WI38 (cell line): ENCODE data around the gene RANGAP1.

ENCODE experiments used
- H3K4me3 ChIP-seq: 2 replicates; pipeline ENCODE4 v1.5.1; 2011; ENCODE audit warnings: low read depth, mild to moderate bottlenecking, control low read depth, low read length
- TF ChIP-seq, protein P1 (sequence below): IDR thresholded peaks from 2 replicates; pipeline ENCODE4 v1.5.1; 2012; ENCODE audit warnings: low read depth, mild to moderate bottlenecking, control low read depth, low read length

Gene RANGAP1

DNA sequence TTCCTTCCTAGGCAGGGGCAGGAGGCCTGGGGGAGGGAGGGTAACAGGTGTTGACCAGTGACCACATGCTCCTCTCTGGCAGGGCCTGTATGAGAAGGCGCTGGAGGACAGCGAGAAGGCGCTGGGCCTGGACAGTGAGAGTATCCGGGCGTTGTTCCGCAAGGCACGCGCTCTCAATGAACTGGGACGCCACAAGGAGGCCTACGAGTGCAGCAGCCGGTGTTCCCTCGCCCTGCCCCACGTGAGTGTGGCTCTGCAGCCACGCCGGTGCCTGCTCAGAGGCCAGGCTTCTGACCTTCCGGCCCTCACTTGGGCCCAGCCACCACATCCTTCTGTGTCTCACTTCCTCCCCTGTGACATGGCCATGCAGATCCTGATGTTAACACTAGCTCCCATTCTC is 41.1 kb upstream of the RANGAP1 start:
- TF ChIP-seq, protein P1, sequence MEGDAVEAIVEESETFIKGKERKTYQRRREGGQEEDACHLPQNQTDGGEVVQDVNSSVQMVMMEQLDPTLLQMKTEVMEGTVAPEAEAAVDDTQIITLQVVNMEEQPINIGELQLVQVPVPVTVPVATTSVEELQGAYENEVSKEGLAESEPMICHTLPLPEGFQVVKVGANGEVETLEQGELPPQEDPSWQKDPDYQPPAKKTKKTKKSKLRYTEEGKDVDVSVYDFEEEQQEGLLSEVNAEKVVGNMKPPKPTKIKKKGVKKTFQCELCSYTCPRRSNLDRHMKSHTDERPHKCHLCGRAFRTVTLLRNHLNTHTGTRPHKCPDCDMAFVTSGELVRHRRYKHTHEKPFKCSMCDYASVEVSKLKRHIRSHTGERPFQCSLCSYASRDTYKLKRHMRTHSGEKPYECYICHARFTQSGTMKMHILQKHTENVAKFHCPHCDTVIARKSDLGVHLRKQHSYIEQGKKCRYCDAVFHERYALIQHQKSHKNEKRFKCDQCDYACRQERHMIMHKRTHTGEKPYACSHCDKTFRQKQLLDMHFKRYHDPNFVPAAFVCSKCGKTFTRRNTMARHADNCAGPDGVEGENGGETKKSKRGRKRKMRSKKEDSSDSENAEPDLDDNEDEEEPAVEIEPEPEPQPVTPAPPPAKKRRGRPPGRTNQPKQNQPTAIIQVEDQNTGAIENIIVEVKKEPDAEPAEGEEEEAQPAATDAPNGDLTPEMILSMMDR: no peak
- H3K4me3 ChIP-seq: no peak overlapping the region

DNA sequence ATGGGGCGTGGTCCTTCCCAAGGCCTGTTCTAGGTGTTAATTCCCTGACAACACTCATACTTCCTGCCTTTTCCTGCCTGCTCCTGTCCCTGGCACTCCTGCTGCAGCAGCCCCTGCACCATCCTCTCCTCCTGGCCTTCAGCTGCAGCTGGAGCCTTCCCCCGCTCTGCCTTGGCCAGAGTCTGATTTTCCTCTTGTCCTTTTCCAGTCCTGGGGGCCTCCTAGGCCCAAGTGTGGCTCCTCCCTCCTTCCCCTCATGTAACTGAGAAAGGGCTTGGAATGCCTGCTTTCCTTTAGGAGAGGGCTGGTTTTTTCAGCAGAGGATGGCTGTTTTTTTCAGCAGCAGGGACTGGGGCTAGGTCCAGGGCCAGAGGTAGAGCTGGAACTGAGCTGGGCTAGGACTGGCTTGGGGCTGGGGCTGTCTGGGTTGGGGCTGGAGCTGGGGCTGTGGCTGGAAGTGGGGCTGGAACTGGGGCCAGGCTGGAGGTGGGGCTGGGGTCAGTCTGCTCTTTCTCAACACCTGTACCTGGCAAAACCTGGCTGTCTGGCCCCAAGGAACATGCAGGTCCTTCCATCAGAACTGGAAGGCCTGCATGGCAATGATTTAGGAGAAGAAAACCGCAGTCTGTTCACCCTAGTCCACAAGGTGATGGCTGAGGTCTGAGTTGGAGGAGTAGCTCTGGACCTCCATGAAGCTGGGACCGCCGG is 39.0 kb upstream of the RANGAP1 start:
- H3K4me3 ChIP-seq: no peak overlapping the region
- TF ChIP-seq, protein P1: no peak

- TF ChIP-seq, protein P1: no peak
- H3K4me3 ChIP-seq: no peak overlapping the region
Measured at GRCh38 chr22:41320416-41321240, 34.6 kb upstream of the RANGAP1 start.

GRCh38 chr22:41315586-41315985 is 29.6 kb upstream of the RANGAP1 start:
- H3K4me3 ChIP-seq: no peak overlapping the region
- TF ChIP-seq, protein P1: no peak

DNA sequence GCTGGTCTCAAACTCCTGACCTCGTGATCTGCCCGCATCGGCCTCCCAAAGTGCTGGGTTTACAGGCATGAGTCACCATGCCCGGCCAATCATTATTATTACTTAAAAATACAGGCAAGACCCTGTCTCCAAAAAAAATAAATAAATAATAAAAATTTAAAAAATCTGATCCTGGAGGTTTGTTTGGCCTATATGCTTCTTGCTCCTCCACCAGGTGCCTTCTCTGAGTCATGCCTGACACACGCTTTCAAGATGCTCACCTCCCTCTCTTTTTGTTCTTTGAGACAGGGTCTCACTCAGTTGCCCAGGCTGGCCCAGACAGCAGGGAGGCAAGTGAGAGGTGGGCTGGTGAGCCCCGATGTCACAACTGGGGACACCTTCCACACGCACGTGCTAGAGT is 28.8 kb upstream of the RANGAP1 start:
- no peak overlapping the region for H3K4me3 ChIP-seq
- TF ChIP-seq, protein P1: no peak

DNA sequence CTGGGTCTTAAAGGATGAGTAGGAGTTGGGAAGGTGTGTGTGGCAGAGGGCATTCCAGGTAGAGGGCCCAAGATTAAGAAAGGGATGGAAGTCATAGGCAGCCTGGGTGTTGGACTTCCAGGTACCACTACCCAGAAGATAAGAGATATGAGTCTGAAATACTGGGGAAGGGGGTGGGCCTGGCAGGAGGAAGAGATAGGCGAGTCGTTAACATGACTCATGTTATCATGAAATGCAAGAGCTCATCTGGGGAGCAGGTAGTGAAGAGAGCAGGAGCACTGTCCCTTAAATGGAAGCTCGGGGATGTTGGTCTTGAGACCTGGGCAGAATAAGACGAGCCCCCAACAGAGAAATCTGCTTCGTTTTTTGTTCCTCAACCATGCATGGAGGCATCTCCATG is 25.5 kb upstream of the RANGAP1 start:
- H3K4me3 ChIP-seq: no peak overlapping the region
- TF ChIP-seq, protein P1: no peak

DNA sequence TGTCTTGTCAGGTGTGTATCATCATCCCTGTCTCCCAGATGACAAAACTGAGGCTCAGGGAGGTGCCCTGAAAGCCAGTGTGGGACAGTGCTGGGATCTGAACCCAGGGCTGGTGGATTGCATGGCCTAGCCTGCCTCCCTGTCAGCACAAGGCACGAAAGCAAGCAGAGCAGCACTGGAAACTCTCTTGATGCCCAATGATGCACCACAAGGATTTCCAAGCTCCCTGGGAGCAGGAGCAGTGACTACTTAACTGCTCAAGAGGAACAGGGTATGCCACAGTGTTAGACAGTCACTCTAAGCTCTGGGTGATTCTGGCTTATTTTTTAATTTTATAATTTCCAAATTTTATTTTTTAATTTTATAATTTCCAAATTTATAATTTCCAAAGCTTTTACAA is 24.3 kb upstream of the RANGAP1 start:
- no peak overlapping the region for H3K4me3 ChIP-seq
- TF ChIP-seq, protein P1: no peak
